ENCODE data around the gene OR1S2. TPM values are rescaled to one million over a fixed set of nuclear protein-coding genes. Genes with fewer than 3 reads are reported as not detected.

Gene OR1S2
- polyA plus RNA-seq, 1 donor from 2014 or later = not detected

DNA sequence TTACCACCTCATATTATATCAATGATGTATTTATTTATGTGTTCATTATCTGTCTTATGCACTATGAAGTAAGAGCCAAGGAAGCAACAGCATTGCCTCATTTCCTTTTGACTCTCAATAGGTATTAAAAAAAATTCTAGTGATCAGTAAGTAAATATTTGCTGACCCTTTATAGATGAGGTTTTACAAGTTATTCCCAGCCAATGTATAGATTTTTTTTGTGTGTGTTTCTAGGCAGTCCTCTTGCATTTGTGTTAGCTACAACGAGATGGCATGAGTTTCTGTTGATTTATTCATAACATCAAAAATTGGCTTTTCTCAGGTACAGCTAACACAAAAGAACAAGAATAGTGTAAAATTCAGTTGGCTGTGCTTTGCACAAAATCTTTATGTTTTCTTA is 4.7 kb downstream of the OR1S2 start:
- H3K4me3 ChIP-seq (ENCODE audit: low read length) = no peak overlapping the region
- H3F3A ChIP-seq (ENCODE audit: insufficient read depth, low read length, poor library complexity, severe bottlenecking) = no peaks in the 10 kb centered on the region
- no peaks in the 10 kb centered on the region for H3K9me3 ChIP-seq (ENCODE audit: low read length)
- H3K27me3 ChIP-seq (ENCODE audit: insufficient read depth, low read depth, low read length) = no peaks in the 10 kb centered on the region
- H3K27ac ChIP-seq (ENCODE audit: low read length) = no peak overlapping the region
- no peaks in the 10 kb centered on the region for H3K36me3 ChIP-seq (ENCODE audit: insufficient read depth, low read length)
- no peak overlapping the region for H3K4me2 ChIP-seq (ENCODE audit: low read length)
- H3K9me2 ChIP-seq (ENCODE audit: insufficient read depth, low read length) = no peaks in the 10 kb centered on the region
- no peak overlapping the region for H3K9ac ChIP-seq (ENCODE audit: low read length)
- TF ChIP-seq MXI1 (conservative IDR thresholded peaks at IDR 0.05; ENCODE audit: poor library complexity, severe bottlenecking) (no peak), CTCF (IDR thresholded peaks at IDR 0.05; ENCODE audit: poor library complexity, severe bottlenecking) (no peak)
- H3K79me2 ChIP-seq (replicated peaks; ENCODE audit: insufficient read depth, low read length) = no peaks in the 10 kb centered on the region
- no peaks in the 10 kb centered on the region for H4K20me1 ChIP-seq (ENCODE audit: insufficient read depth)
- H2AFZ ChIP-seq (ENCODE audit: low read depth, low read length) = no peak overlapping the region

- H3K9me2 ChIP-seq (ENCODE audit: insufficient read depth, low read length) = no peaks in the 10 kb centered on the region
- no peaks in the 10 kb centered on the region for H3K79me2 ChIP-seq (replicated peaks; ENCODE audit: insufficient read depth, low read length)
- H3K9me3 ChIP-seq (ENCODE audit: low read length) = no peaks in the 10 kb centered on the region
- H3K4me2 ChIP-seq (ENCODE audit: low read length) = no peak overlapping the region
- H3K36me3 ChIP-seq (ENCODE audit: insufficient read depth, low read length) = no peaks in the 10 kb centered on the region
- no peak for TF ChIP-seq TAF1 (IDR thresholded peaks at IDR 0.05; ENCODE audit: low read depth)
- TF ChIP-seq POLR2AphosphoS5 (IDR thresholded peaks at IDR 0.05) = no peak
- TF ChIP-seq REST (IDR thresholded peaks at IDR 0.05; ENCODE audit: borderline replicate concordance) = no peak
- TF ChIP-seq RAD21 (conservative IDR thresholded peaks at IDR 0.05) = no peak
- TF ChIP-seq SMC3 (conservative IDR thresholded peaks at IDR 0.05; ENCODE audit: poor library complexity) = no peak
- no peak for TF ChIP-seq EZH2 (IDR thresholded peaks at IDR 0.05; ENCODE audit: borderline replicate concordance, insufficient read depth, low read length, poor library complexity, severe bottlenecking)
- TF ChIP-seq CTCF (IDR thresholded peaks at IDR 0.05; ENCODE audit: poor library complexity, severe bottlenecking) = no peak
- TF ChIP-seq EP300 (conservative IDR thresholded peaks at IDR 0.05; ENCODE audit: poor library complexity, severe bottlenecking) = no peak
- H3K27ac ChIP-seq (ENCODE audit: low read length) = no peak overlapping the region
- no peaks in the 10 kb centered on the region for H3K27me3 ChIP-seq (ENCODE audit: insufficient read depth, low read depth, low read length)
- no peak overlapping the region for H2AFZ ChIP-seq (ENCODE audit: low read depth, low read length)
- no peak overlapping the region for H3K9ac ChIP-seq (ENCODE audit: low read length)
- H3F3A ChIP-seq (ENCODE audit: insufficient read depth, low read length, poor library complexity, severe bottlenecking) = no peaks in the 10 kb centered on the region
- H3K4me3 ChIP-seq (ENCODE audit: low read length) = no peak overlapping the region
- H4K20me1 ChIP-seq (ENCODE audit: insufficient read depth) = no peaks in the 10 kb centered on the region
Observed at GRCh38 chr11:58195939-58196338, 8.0 kb downstream of the OR1S2 start.
